Measurements from ENCODE around the gene PCDHGC5.

Gene PCDHGC5

GRCh38 chr5:141513627-141514329 lies 24.9 kb downstream of the PCDHGC5 start:
- peak; percentile 67 for DNase-seq

GRCh38 chr5:141514330-141515133 lies 25.7 kb downstream of the PCDHGC5 start:
- DNase-seq, result no peak

- DNase-seq, result no peak
Measured at GRCh38 chr5:141515141-141515540, 26.3 kb downstream of the PCDHGC5 start.

- DNase-seq, result no peak
Measured at GRCh38 chr5:141515946-141516671, 27.2 kb downstream of the PCDHGC5 start.

GRCh38 chr5:141516672-141517025 lies 27.8 kb downstream of the PCDHGC5 start:
- no peak for DNase-seq

GRCh38 chr5:141517312-141517711 lies 28.4 kb downstream of the PCDHGC5 start:
- no peak for DNase-seq

- DNase-seq, result no peak
Measured at GRCh38 chr5:141517880-141518617, 29.2 kb downstream of the PCDHGC5 start.

- DNase-seq, result no peak
Measured at GRCh38 chr5:141518618-141519015, 29.7 kb downstream of the PCDHGC5 start.

GRCh38 chr5:141519605-141520565 lies 31.0 kb downstream of the PCDHGC5 start:
- DNase-seq, result no peak

GRCh38 chr5:141521244-141521781 lies 32.4 kb downstream of the PCDHGC5 start:
- DNase-seq, result peak; percentile 15

GRCh38 chr5:141522301-141522700 lies 33.4 kb downstream of the PCDHGC5 start:
- DNase-seq, result no peak

- no peak for DNase-seq
Measured at GRCh38 chr5:141523991-141524390, 35.1 kb downstream of the PCDHGC5 start.

- DNase-seq, result peak; percentile 34
Measured at GRCh38 chr5:141524604-141525597, 36.0 kb downstream of the PCDHGC5 start.

GRCh38 chr5:141525653-141526052 lies 36.8 kb downstream of the PCDHGC5 start:
- DNase-seq, result no peak

- DNase-seq, result no peak
Measured at GRCh38 chr5:141527426-141527825, 38.5 kb downstream of the PCDHGC5 start.

- DNase-seq, result no peak
Measured at GRCh38 chr5:141528291-141528984, 39.6 kb downstream of the PCDHGC5 start.

GRCh38 chr5:141529002-141529401 lies 40.1 kb downstream of the PCDHGC5 start:
- DNase-seq, result no peak

- no peak for DNase-seq
Measured at GRCh38 chr5:141529873-141530272, 41.0 kb downstream of the PCDHGC5 start.

GRCh38 chr5:141532726-141533125 lies 43.8 kb downstream of the PCDHGC5 start:
- DNase-seq, result no peak

GRCh38 chr5:141533897-141534296 lies 45.0 kb downstream of the PCDHGC5 start:
- DNase-seq, result no peak

Measured in CD4-positive, alpha-beta T cell treated with Interleukin-4 for 4 hours (primary cell).